Activated T-cell treated with anti-CD3 and anti-CD28 coated beads, Interleukin-2, amount 50 U/mL, for 72 hours (primary cell): ENCODE results near the gene UNC5CL. TPM values are rescaled to one million over a fixed set of nuclear protein-coding genes. Genes with fewer than 3 reads are reported as not detected.
"Not testable (repeated sequence)": the region's sequence is repeated elsewhere in the genome, so short reads cannot be mapped to it uniquely, and the experiment has no call there.

Experiments
- ATAC-seq, 2 donors: fragments of 150-1000 bp; cut with Tn5 transposase; replicated peaks in 1 of 2; 2 replicates each; pipeline ENCODE4 v1.10.0; 2021; ENCODE audit warnings: moderate library complexity in 2 of 2, mild to moderate bottlenecking in 1 of 2
- DNase-seq, 2 donors: peaks; one replicate each; pipeline ENCODE4 v3.0.0; 2021 to 2022; ENCODE audit warnings: mixed read lengths in 1 of 2
- H3K27ac Mint-ChIP-seq: one replicate; pipeline ENCODE4 v1.8.0; 2022; ENCODE audit warnings: mild to moderate bottlenecking, moderate library complexity, mixed read lengths
- H3K27me3 Mint-ChIP-seq: one replicate; pipeline ENCODE4 v1.8.0; 2022; ENCODE audit warnings: low read depth, mixed read lengths
- H3K36me3 Mint-ChIP-seq, 2 donors: one replicate each; pipeline ENCODE4 v1.8.0; 2022; ENCODE audit warnings: mixed read lengths in 2 of 2, mild to moderate bottlenecking in 1 of 2; ENCODE audit not compliant: insufficient read depth in 2 of 2
- H3K4me1 Mint-ChIP-seq: one replicate; pipeline ENCODE4 v1.8.0; 2022; ENCODE audit warnings: low read depth, mixed read lengths
- H3K4me3 Mint-ChIP-seq, 2 donors: one replicate each; pipeline ENCODE4 v1.8.0; 2022; ENCODE audit warnings: mild to moderate bottlenecking in 2 of 2, mixed read lengths in 2 of 2, moderate library complexity in 2 of 2
- H3K9me3 Mint-ChIP-seq, 2 donors: one replicate each; pipeline ENCODE4 v1.8.0; 2022; ENCODE audit warnings: mixed read lengths in 2 of 2
- total RNA-seq, 2 donors: library from RNA; stranded (reverse); gene quantifications; one replicate each; pipeline ENCODE4 v1.2.3, GENCODE V29; 2022

Gene UNC5CL
- total RNA-seq, 2 donors from 2014 or later: 4.0 to 5.5 TPM

GRCh38 chr6:41027241-41027640, 11.8 kb downstream of the UNC5CL start:
- Mint-ChIP-seq H3K27me3 (no peaks in the 10 kb centered on the region), H3K36me3 (no peaks in the 10 kb centered on the region), H3K4me3 (peak overlapping the region; percentile 60 to 85), H3K4me1 (peaks cover 23% of the 10 kb centered on the region), H3K27ac (peak overlapping the region; percentile 67), H3K9me3 (no peaks in the 10 kb centered on the region)
- DNase-seq (no peak), ATAC-seq (no peak)

GRCh38 chr6:41025966-41026530, 13.0 kb downstream of the UNC5CL start:
- DNase-seq (no peak), ATAC-seq (no peak)
- Mint-ChIP-seq H3K27ac (no peak overlapping the region), H3K9me3 (no peaks in the 10 kb centered on the region), H3K36me3 (no peaks in the 10 kb centered on the region), H3K4me1 (peaks cover 23% of the 10 kb centered on the region), H3K4me3 (no peak overlapping the region), H3K27me3 (no peaks in the 10 kb centered on the region)

GRCh38 chr6:41023114-41023513, 15.9 kb downstream of the UNC5CL start:
- Mint-ChIP-seq H3K27me3 (no peaks in the 10 kb centered on the region), H3K27ac (no peak overlapping the region), H3K4me3 (no peak overlapping the region), H3K9me3 (no peaks in the 10 kb centered on the region), H3K36me3 (no peaks in the 10 kb centered on the region), H3K4me1 (peaks cover 13% of the 10 kb centered on the region)
- no peak for DNase-seq
- no peak for ATAC-seq

GRCh38 chr6:41022294-41022693, 16.7 kb downstream of the UNC5CL start:
- no peak overlapping the region for H3K27ac Mint-ChIP-seq
- H3K9me3 Mint-ChIP-seq: no peaks in the 10 kb centered on the region
- no peaks in the 10 kb centered on the region for H3K36me3 Mint-ChIP-seq
- DNase-seq (no peak), ATAC-seq (no peak)
- H3K27me3 Mint-ChIP-seq: no peaks in the 10 kb centered on the region
- peaks cover 4% of the 10 kb centered on the region for H3K4me1 Mint-ChIP-seq
- no peak overlapping the region for H3K4me3 Mint-ChIP-seq

- Mint-ChIP-seq H3K4me1 (no peaks in the 10 kb centered on the region), H3K27ac (no peak overlapping the region), H3K27me3 (no peaks in the 10 kb centered on the region), H3K9me3 (no peaks in the 10 kb centered on the region), H3K36me3 (no peaks in the 10 kb centered on the region), H3K4me3 (no peak overlapping the region)
- DNase-seq: no peak
- ATAC-seq: no peak
Measured at GRCh38 chr6:41021832-41022231, 17.2 kb downstream of the UNC5CL start.

GRCh38 chr6:41017663-41018062, 21.4 kb downstream of the UNC5CL start:
- H3K4me3 Mint-ChIP-seq: no peak overlapping the region
- DNase-seq (no peak), ATAC-seq (no peak)
- H3K9me3 Mint-ChIP-seq: no peaks in the 10 kb centered on the region
- no peaks in the 10 kb centered on the region for H3K27me3 Mint-ChIP-seq
- no peaks in the 10 kb centered on the region for H3K36me3 Mint-ChIP-seq
- no peak overlapping the region for H3K27ac Mint-ChIP-seq
- H3K4me1 Mint-ChIP-seq: no peaks in the 10 kb centered on the region

GRCh38 chr6:41015860-41016259, 23.2 kb downstream of the UNC5CL start:
- H3K4me1 Mint-ChIP-seq, ATAC-seq, H3K27me3 Mint-ChIP-seq, H3K27ac Mint-ChIP-seq, H3K4me3 Mint-ChIP-seq, DNase-seq, H3K36me3 Mint-ChIP-seq, H3K9me3 Mint-ChIP-seq: not testable (repeated sequence)

GRCh38 chr6:41014780-41015179, 24.2 kb downstream of the UNC5CL start:
- no peaks in the 10 kb centered on the region for H3K4me1 Mint-ChIP-seq
- no peaks in the 10 kb centered on the region for H3K27me3 Mint-ChIP-seq
- H3K4me3 Mint-ChIP-seq: no peak overlapping the region
- no peaks in the 10 kb centered on the region for H3K9me3 Mint-ChIP-seq
- no peaks in the 10 kb centered on the region for H3K36me3 Mint-ChIP-seq
- no peak for DNase-seq
- H3K27ac Mint-ChIP-seq: no peak overlapping the region
- ATAC-seq: no peak

GRCh38 chr6:41013466-41014153, 25.4 kb downstream of the UNC5CL start:
- H3K27ac Mint-ChIP-seq: no peak overlapping the region
- H3K4me3 Mint-ChIP-seq: no peak overlapping the region
- no peaks in the 10 kb centered on the region for H3K9me3 Mint-ChIP-seq
- no peaks in the 10 kb centered on the region for H3K36me3 Mint-ChIP-seq
- no peaks in the 10 kb centered on the region for H3K4me1 Mint-ChIP-seq
- H3K27me3 Mint-ChIP-seq: no peaks in the 10 kb centered on the region
- DNase-seq (no peak), ATAC-seq (no peak)

GRCh38 chr6:41011673-41012072, 27.3 kb downstream of the UNC5CL start:
- H3K4me3 Mint-ChIP-seq: no peak overlapping the region
- DNase-seq (no peak), ATAC-seq (no peak)
- H3K4me1 Mint-ChIP-seq: no peaks in the 10 kb centered on the region
- no peak overlapping the region for H3K27ac Mint-ChIP-seq
- H3K9me3 Mint-ChIP-seq: no peaks in the 10 kb centered on the region
- no peaks in the 10 kb centered on the region for H3K36me3 Mint-ChIP-seq
- H3K27me3 Mint-ChIP-seq: no peaks in the 10 kb centered on the region

- ATAC-seq: no peak
- DNase-seq: no peak
- no peaks in the 10 kb centered on the region for H3K9me3 Mint-ChIP-seq
- H3K27ac Mint-ChIP-seq: no peak overlapping the region
- H3K36me3 Mint-ChIP-seq: no peaks in the 10 kb centered on the region
- no peaks in the 10 kb centered on the region for H3K4me1 Mint-ChIP-seq
- H3K27me3 Mint-ChIP-seq: peaks cover 8% of the 10 kb centered on the region
- no peak overlapping the region for H3K4me3 Mint-ChIP-seq
Measured at GRCh38 chr6:41009669-41010068, 29.4 kb downstream of the UNC5CL start.

GRCh38 chr6:41008011-41008410, 31.0 kb downstream of the UNC5CL start:
- H3K4me3 Mint-ChIP-seq: no peak overlapping the region
- H3K27me3 Mint-ChIP-seq: peaks cover 19% of the 10 kb centered on the region
- no peaks in the 10 kb centered on the region for H3K4me1 Mint-ChIP-seq
- DNase-seq: no peak
- ATAC-seq: no peak
- H3K9me3 Mint-ChIP-seq: no peaks in the 10 kb centered on the region
- H3K27ac Mint-ChIP-seq: no peak overlapping the region
- no peaks in the 10 kb centered on the region for H3K36me3 Mint-ChIP-seq

GRCh38 chr6:41006980-41007379, 32.0 kb downstream of the UNC5CL start:
- not testable (repeated sequence) for H3K36me3 Mint-ChIP-seq, H3K27ac Mint-ChIP-seq, H3K4me3 Mint-ChIP-seq, DNase-seq, H3K4me1 Mint-ChIP-seq, H3K9me3 Mint-ChIP-seq, ATAC-seq
- peaks cover 23% of the 10 kb centered on the region for H3K27me3 Mint-ChIP-seq

GRCh38 chr6:41006217-41006616, 32.8 kb downstream of the UNC5CL start:
- H3K36me3 Mint-ChIP-seq, H3K9me3 Mint-ChIP-seq, H3K4me1 Mint-ChIP-seq, H3K27ac Mint-ChIP-seq, H3K4me3 Mint-ChIP-seq: not testable (repeated sequence)
- DNase-seq: peak; percentile 60 to 68
- H3K27me3 Mint-ChIP-seq: peaks cover 23% of the 10 kb centered on the region
- ATAC-seq: peak; percentile 60 to 64
